HEK293 (cell line): ENCODE results near the gene UBE2E1.

Experiments
- CTCF ChIA-PET: fragments of 350-600 bp; formaldehyde crosslinking; extraction: SDS; loops from one replicate; lab custom pipeline; 2021; ENCODE audit warnings: antibody characterized with exemption; lab: Yijun Ruan, JAX
- POLR2A ChIA-PET: fragments of 300-600 bp; formaldehyde crosslinking; extraction: SDS; loops from one replicate; lab custom pipeline; 2020; ENCODE audit warnings: antibody characterized with exemption, inconsistent platforms; lab: Yijun Ruan, JAX
- H3K27ac ChIP-seq: fragments of 200-500 bp; sonication (Bioruptor generic); 2 replicates; pipeline ENCODE4 v1.5.1; 2014; ENCODE audit warnings: low read depth, low read length, control low read depth, inconsistent platforms; ENCODE audit errors: extremely low read depth
- H3K36me3 ChIP-seq, 2 experiments: fragments of 200-500 bp in 1 of 2; sonication (Bioruptor generic) in 1 of 2; 1 replicate in 1 of 2; 2 replicates in 1 of 2; pipeline ENCODE4 v1.5.1; 2014 to 2017; ENCODE audit warnings: inconsistent platforms in 2 of 2, low read length in 2 of 2; ENCODE audit not compliant: control insufficient read depth in 2 of 2, insufficient read depth in 1 of 2
- H3K4me1 ChIP-seq: fragments of 200-500 bp; sonication (Bioruptor generic); 2 replicates; pipeline ENCODE4 v1.5.1; 2014; ENCODE audit warnings: mild to moderate bottlenecking, low read length, inconsistent platforms; ENCODE audit not compliant: control insufficient read depth, insufficient read depth
- H3K4me3 ChIP-seq: 2 replicates; pipeline ENCODE4 v1.5.1; 2011; ENCODE audit warnings: low read depth, mild to moderate bottlenecking, control low read depth, low read length, moderate library complexity
- H3K9me3 ChIP-seq: fragments of 200-500 bp; sonication (Bioruptor generic); 2 replicates; pipeline ENCODE4 v1.5.1; 2014; ENCODE audit warnings: low read depth, low read length, inconsistent platforms; ENCODE audit not compliant: control insufficient read depth, insufficient read depth
- BCL11B ChIP-seq: fragments of 450-650 bp; formaldehyde crosslinking; IDR thresholded peaks from 2 replicates; pipeline ENCODE4 v1.5.1; 2016; ENCODE audit warnings: low read depth, missing biosample characterization, missing genetic modification characterization
- FEZF1 ChIP-seq: fragments of 450-650 bp; formaldehyde crosslinking; IDR thresholded peaks from 2 replicates; pipeline ENCODE4 v1.5.1; 2016; ENCODE audit warnings: missing biosample characterization, missing genetic modification characterization
- GFI1B ChIP-seq: fragments of 450-650 bp; formaldehyde crosslinking; IDR thresholded peaks from 2 replicates; pipeline ENCODE4 v1.5.1; 2016; ENCODE audit warnings: missing biosample characterization, missing genetic modification characterization
- GLIS2 ChIP-seq: fragments of 450-650 bp; formaldehyde crosslinking; IDR thresholded peaks from 2 replicates; pipeline ENCODE4 v1.5.1; 2016; ENCODE audit warnings: missing biosample characterization, missing genetic modification characterization
- KLF1 ChIP-seq: fragments of 450-650 bp; formaldehyde crosslinking; IDR thresholded peaks from 2 replicates; pipeline ENCODE4 v1.5.1; 2016; ENCODE audit warnings: missing biosample characterization, missing genetic modification characterization
- KLF8 ChIP-seq: fragments of 450-650 bp; formaldehyde crosslinking; IDR thresholded peaks from 2 replicates; pipeline ENCODE4 v1.5.1; 2016; ENCODE audit warnings: missing biosample characterization, missing genetic modification characterization
- MEIS1 ChIP-seq: sonication (generic); formaldehyde crosslinking; IDR thresholded peaks from 2 replicates; pipeline ENCODE4 v1.8.1; 2022; ENCODE audit warnings: missing genetic modification reagents, mild to moderate bottlenecking, borderline replicate concordance
- OSR2 ChIP-seq: fragments of 450-650 bp; formaldehyde crosslinking; IDR thresholded peaks from 2 replicates; pipeline ENCODE4 v1.5.1; 2016; ENCODE audit warnings: missing biosample characterization, missing genetic modification characterization
- SP3 ChIP-seq: fragments of 450-650 bp; formaldehyde crosslinking; IDR thresholded peaks from 2 replicates; pipeline ENCODE4 v1.5.1; 2016; ENCODE audit warnings: missing biosample characterization, missing genetic modification characterization
- ZNF121 ChIP-seq: fragments of 450-650 bp; formaldehyde crosslinking; IDR thresholded peaks from 2 replicates; pipeline ENCODE4 v1.5.1; 2016; ENCODE audit warnings: missing biosample characterization, missing genetic modification characterization
- ZNF16 ChIP-seq: fragments of 450-650 bp; formaldehyde crosslinking; IDR thresholded peaks from 2 replicates; pipeline ENCODE4 v1.5.1; 2016; ENCODE audit warnings: low read depth, missing biosample characterization, missing genetic modification characterization
- ZNF266 ChIP-seq: fragments of 450-650 bp; formaldehyde crosslinking; IDR thresholded peaks from 2 replicates; pipeline ENCODE4 v1.5.1; 2016; ENCODE audit warnings: missing biosample characterization, missing genetic modification characterization, low read depth
- ZNF274 ChIP-seq, 2 experiments: fragments of 200-500 bp in 1 of 2; fragments of 450-650 bp in 1 of 2; sonication (Bioruptor generic) in 1 of 2; formaldehyde crosslinking in 1 of 2; IDR thresholded peaks; 2 replicates each; pipeline versions ENCODE4 v1.5.1 to v1.6.1; 2014 to 2016; ENCODE audit warnings: borderline replicate concordance in 1 of 2, inconsistent platforms in 1 of 2, low read length in 1 of 2, missing biosample characterization in 1 of 2, missing genetic modification characterization in 1 of 2
- ZNF433 ChIP-seq: fragments of 450-650 bp; formaldehyde crosslinking; IDR thresholded peaks from 2 replicates; pipeline ENCODE4 v1.5.1; 2016; ENCODE audit warnings: missing biosample characterization, missing genetic modification characterization, low read depth
- ZNF530 ChIP-seq: fragments of 450-650 bp; formaldehyde crosslinking; IDR thresholded peaks from 2 replicates; pipeline ENCODE4 v1.5.1; 2016; ENCODE audit warnings: low read depth, missing biosample characterization, missing genetic modification characterization
- ZNF654 ChIP-seq: fragments of 450-650 bp; formaldehyde crosslinking; IDR thresholded peaks from 2 replicates; pipeline ENCODE4 v1.5.1; 2016; ENCODE audit warnings: low read depth, missing biosample characterization, missing genetic modification characterization
- ZNF658 ChIP-seq: fragments of 450-650 bp; formaldehyde crosslinking; IDR thresholded peaks from 2 replicates; pipeline ENCODE4; 2016; ENCODE audit warnings: missing biosample characterization, missing genetic modification characterization
- ZNF660 ChIP-seq: fragments of 450-650 bp; IDR thresholded peaks from 2 replicates; pipeline ENCODE4 v1.5.1; 2018; ENCODE audit warnings: missing biosample characterization, mild to moderate bottlenecking, missing genetic modification characterization
- ZNF76 ChIP-seq: fragments of 450-650 bp; formaldehyde crosslinking; IDR thresholded peaks from 2 replicates; pipeline ENCODE4; 2016; ENCODE audit warnings: low read depth, missing biosample characterization, missing genetic modification characterization, borderline replicate concordance
- TF ChIP-seq, protein P1 (sequence below): fragments of 450-650 bp; formaldehyde crosslinking; IDR thresholded peaks from 2 replicates; pipeline ENCODE4 v1.5.1; 2016; ENCODE audit warnings: missing biosample characterization, missing genetic modification characterization
- TF ChIP-seq, protein P2 (sequence below): fragments of 450-650 bp; formaldehyde crosslinking; IDR thresholded peaks from 2 replicates; pipeline ENCODE4 v1.5.1; 2017; ENCODE audit warnings: missing biosample characterization, missing genetic modification characterization
- TF ChIP-seq, protein P3 (sequence below): fragments of 450-650 bp; formaldehyde crosslinking; IDR thresholded peaks from 2 replicates; pipeline ENCODE4 v1.5.1; 2017; ENCODE audit warnings: missing biosample characterization, missing genetic modification characterization

UBE2E1 gene

DNA sequence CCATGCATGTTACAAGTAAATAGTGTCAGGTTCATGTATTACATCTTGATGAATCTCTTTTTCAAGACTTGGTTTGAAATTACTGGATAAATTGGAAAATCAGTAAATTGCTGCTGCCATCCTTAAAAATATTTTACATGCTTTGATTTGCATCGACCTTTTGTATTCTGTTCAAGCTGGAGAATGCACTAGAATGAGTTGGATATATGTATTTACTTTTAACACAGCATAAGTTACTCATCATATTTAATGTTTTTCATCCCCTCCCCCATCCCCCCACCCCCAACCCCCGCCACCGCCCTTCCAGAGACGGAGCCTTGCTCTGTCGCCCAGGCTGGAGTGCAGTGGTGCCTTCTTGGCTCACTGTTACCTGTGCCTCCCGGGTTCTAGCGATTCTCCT is 16.8 kb downstream of the UBE2E1 start:
- ChIA-PET POLR2A (interaction anchor here (0.6 kb wide), 1 partner anchor 14 kb away, joined by 3 read pairs; no protein-coding TSS in a partner anchor), CTCF (no interaction called here)
- Histone ChIP-seq H3K4me3 (no peak overlapping the region), H3K4me1 (peaks cover 16% of the 10 kb centered on the region), H3K36me3 (peaks cover 0 to 14% of the 10 kb centered on the region in 2 experiments; a peak in 1 of 3 replicates), H3K27ac (no peak overlapping the region), H3K9me3 (no peaks in the 10 kb centered on the region)
- TF ChIP-seq MEIS1: no peak
- no peak for TF ChIP-seq ZNF530 (tag by site-specific recombination)
- no peak for TF ChIP-seq ZNF16 (tag by site-specific recombination)
- no peak for TF ChIP-seq ZNF654 (tag by site-specific recombination)
- TF ChIP-seq OSR2 (tag by site-specific recombination): no peak
- no peak for TF ChIP-seq ZNF658
- TF ChIP-seq, protein P1, sequence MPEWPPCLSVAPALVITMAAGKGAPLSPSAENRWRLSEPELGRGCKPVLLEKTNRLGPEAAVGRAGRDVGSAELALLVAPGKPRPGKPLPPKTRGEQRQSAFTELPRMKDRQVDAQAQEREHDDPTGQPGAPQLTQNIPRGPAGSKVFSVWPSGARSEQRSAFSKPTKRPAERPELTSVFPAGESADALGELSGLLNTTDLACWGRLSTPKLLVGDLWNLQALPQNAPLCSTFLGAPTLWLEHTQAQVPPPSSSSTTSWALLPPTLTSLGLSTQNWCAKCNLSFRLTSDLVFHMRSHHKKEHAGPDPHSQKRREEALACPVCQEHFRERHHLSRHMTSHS (tag by site-specific recombination): no peak
- no peak for TF ChIP-seq ZNF274 (IDR thresholded peaks at IDR 0.05; ENCODE audit: low read length)
- no peak for TF ChIP-seq ZNF274 (tag by site-specific recombination; IDR thresholded peaks at IDR 0.05; ENCODE audit: borderline replicate concordance)
- no peak for TF ChIP-seq KLF8 (tag by site-specific recombination)
- TF ChIP-seq, protein P2, sequence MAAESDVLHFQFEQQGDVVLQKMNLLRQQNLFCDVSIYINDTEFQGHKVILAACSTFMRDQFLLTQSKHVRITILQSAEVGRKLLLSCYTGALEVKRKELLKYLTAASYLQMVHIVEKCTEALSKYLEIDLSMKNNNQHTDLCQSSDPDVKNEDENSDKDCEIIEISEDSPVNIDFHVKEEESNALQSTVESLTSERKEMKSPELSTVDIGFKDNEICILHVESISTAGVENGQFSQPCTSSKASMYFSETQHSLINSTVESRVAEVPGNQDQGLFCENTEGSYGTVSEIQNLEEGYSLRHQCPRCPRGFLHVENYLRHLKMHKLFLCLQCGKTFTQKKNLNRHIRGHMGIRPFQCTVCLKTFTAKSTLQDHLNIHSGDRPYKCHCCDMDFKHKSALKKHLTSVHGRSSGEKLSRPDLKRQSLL: no peak
- TF ChIP-seq BCL11B (tag by site-specific recombination): no peak
- no peak for TF ChIP-seq ZNF433 (tag by site-specific recombination)
- no peak for TF ChIP-seq GLIS2 (tag by site-specific recombination)
- no peak for TF ChIP-seq KLF1
- no peak for TF ChIP-seq SP3 (tag by site-specific recombination)
- no peak for TF ChIP-seq ZNF660 (tag by site-specific recombination)
- TF ChIP-seq ZNF76 (tag by site-specific recombination): no peak
- no peak for TF ChIP-seq GFI1B (tag by site-specific recombination)

DNA sequence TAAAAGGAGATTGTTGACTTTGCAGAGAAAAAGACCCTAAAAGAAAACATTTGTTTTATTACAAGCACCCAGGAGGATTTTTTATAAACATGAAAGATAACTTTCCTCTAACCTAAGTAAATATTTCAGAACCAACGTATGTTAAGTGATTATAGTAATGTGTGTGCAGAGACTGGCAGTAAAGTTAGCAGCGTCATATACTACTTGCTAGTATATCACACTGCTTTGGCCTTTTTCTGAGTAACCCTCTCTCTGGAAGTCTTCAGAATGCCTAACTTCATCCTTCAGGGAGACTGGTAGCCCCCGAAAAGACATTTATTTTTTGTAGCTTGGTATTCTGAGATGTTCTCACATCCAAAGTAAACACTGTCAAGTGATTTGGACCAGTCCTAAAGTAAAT is 17.9 kb downstream of the UBE2E1 start:
- peaks cover 20% of the 10 kb centered on the region for H3K4me1 ChIP-seq
- no peak overlapping the region for H3K4me3 ChIP-seq
- TF ChIP-seq FEZF1 (tag by site-specific recombination) (peak; percentile 48), ZNF121 (tag by site-specific recombination) (peak; percentile 57; the same call in 1 of the 2 replicates), ZNF266 (tag by site-specific recombination) (no peak)
- TF ChIP-seq, protein P3, sequence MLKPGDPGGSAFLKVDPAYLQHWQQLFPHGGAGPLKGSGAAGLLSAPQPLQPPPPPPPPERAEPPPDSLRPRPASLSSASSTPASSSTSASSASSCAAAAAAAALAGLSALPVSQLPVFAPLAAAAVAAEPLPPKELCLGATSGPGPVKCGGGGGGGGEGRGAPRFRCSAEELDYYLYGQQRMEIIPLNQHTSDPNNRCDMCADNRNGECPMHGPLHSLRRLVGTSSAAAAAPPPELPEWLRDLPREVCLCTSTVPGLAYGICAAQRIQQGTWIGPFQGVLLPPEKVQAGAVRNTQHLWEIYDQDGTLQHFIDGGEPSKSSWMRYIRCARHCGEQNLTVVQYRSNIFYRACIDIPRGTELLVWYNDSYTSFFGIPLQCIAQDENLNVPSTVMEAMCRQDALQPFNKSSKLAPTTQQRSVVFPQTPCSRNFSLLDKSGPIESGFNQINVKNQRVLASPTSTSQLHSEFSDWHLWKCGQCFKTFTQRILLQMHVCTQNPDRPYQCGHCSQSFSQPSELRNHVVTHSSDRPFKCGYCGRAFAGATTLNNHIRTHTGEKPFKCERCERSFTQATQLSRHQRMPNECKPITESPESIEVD (tag by site-specific recombination): peak; percentile 60
- H3K27ac ChIP-seq: no peak overlapping the region
- ChIA-PET CTCF (interaction anchor here (0.7 kb wide), 1 partner anchor 398 kb away, joined by 3 read pairs; no protein-coding TSS in a partner anchor), POLR2A (no interaction called here)
- H3K36me3 ChIP-seq: peaks cover 0 to 14% of the 10 kb centered on the region in 2 experiments; a peak in 1 of 3 replicates
- no peaks in the 10 kb centered on the region for H3K9me3 ChIP-seq
